ENCODE measurements around the gene TRPM3.

DNA sequence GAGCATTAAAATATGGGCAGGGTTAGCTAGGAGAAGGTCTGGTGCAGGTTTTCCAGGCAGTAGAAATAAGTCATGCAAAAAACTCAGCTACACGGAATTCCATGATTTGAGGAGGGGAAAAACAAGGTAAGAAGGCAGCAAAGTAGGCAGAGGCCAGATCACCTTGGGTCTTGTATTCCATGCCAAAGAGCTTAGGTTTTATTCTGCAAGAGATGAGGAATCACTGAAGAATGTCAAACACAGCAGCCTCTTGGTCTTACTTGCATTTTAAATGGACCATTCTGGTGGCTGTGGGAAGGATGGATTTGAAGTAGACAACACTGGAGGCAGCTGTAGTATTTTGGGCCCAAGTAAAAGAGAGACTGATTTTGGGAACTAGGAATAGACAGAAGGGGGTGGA lies 8.6 kb downstream of the TRPM3 start:
- TF ChIP-seq, protein P1, sequence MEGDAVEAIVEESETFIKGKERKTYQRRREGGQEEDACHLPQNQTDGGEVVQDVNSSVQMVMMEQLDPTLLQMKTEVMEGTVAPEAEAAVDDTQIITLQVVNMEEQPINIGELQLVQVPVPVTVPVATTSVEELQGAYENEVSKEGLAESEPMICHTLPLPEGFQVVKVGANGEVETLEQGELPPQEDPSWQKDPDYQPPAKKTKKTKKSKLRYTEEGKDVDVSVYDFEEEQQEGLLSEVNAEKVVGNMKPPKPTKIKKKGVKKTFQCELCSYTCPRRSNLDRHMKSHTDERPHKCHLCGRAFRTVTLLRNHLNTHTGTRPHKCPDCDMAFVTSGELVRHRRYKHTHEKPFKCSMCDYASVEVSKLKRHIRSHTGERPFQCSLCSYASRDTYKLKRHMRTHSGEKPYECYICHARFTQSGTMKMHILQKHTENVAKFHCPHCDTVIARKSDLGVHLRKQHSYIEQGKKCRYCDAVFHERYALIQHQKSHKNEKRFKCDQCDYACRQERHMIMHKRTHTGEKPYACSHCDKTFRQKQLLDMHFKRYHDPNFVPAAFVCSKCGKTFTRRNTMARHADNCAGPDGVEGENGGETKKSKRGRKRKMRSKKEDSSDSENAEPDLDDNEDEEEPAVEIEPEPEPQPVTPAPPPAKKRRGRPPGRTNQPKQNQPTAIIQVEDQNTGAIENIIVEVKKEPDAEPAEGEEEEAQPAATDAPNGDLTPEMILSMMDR (IDR thresholded peaks at IDR 0.05): no peak
- no peak for TF ChIP-seq POLR2A (IDR thresholded peaks at IDR 0.05)
